ENCODE data around the gene TTN. TPM values are rescaled to one million over a fixed set of nuclear protein-coding genes. Genes with fewer than 3 reads are reported as not detected.
"Not testable (repeated sequence)": the region's sequence is repeated elsewhere in the genome, so short reads cannot be mapped to it uniquely, and the experiment has no call there.

The TTN gene
- total and polyA plus RNA-seq, 4 donors = 0.53 to 47.4 (median 19.7) TPM

GRCh38 chr2:178526256-178526655, 281.0 kb downstream of the TTN start:
- Histone ChIP-seq H3K9me3 (ENCODE audit: control insufficient read depth in 4 of 4, insufficient read depth in 3 of 4, low read length in 3 of 4) (no peaks in the 10 kb centered on the region), H3K9ac (ENCODE audit: insufficient read depth in 1 of 2, low read length in 2 of 2) (no peak overlapping the region), H3K36me3 (ENCODE audit: control insufficient read depth in 4 of 4, insufficient read depth in 4 of 4, low read length in 4 of 4) (peaks cover 0 to 32% (median 0%) of the 10 kb centered on the region in 4 donors), H3K27ac (ENCODE audit: low read depth in 1 of 2, low read length in 1 of 2) (no peak overlapping the region), H3K27me3 (ENCODE audit: control insufficient read depth in 3 of 3, insufficient read depth in 3 of 3, low read length in 2 of 3) (no peaks in the 10 kb centered on the region), H3K4me1 (ENCODE audit: control insufficient read depth in 5 of 5, insufficient read depth in 5 of 5, low read length in 5 of 5) (peaks cover 0 to 6% (median 0%) of the 10 kb centered on the region in 5 donors), H3K4me3 (no peak overlapping the region)
- 76 to 94% methylated on average over 4 of the region's 4 CpGs for WGBS, 2 donors
- no peak for TF ChIP-seq CTCF (IDR thresholded peaks at IDR 0.05; ENCODE audit: control extremely low read depth, extremely low read depth)
- no peak for ATAC-seq (ENCODE audit: insufficient read depth, low FRiP score)
- no peak for DNase-seq

GRCh38 chr2:178525460-178525859, 281.8 kb downstream of the TTN start:
- WGBS, 2 donors = 63 to 75% methylated on average over 1 of the region's 1 CpG
- not testable (repeated sequence) for H3K9ac ChIP-seq (ENCODE audit: insufficient read depth in 1 of 2, low read length in 2 of 2); H3K9me3 ChIP-seq (ENCODE audit: control insufficient read depth in 4 of 4, insufficient read depth in 3 of 4, low read length in 3 of 4); H3K27ac ChIP-seq (ENCODE audit: low read depth in 1 of 2, low read length in 1 of 2); ATAC-seq (ENCODE audit: insufficient read depth, low FRiP score); DNase-seq; H3K27me3 ChIP-seq (ENCODE audit: control insufficient read depth in 3 of 3, insufficient read depth in 3 of 3, low read length in 2 of 3); H3K4me3 ChIP-seq; H3K4me1 ChIP-seq (ENCODE audit: control insufficient read depth in 5 of 5, insufficient read depth in 5 of 5, low read length in 5 of 5)
- H3K36me3 ChIP-seq (ENCODE audit: control insufficient read depth in 4 of 4, insufficient read depth in 4 of 4, low read length in 4 of 4) = peaks cover 0 to 24% (median 0%) of the 10 kb centered on the region in 4 donors

DNA sequence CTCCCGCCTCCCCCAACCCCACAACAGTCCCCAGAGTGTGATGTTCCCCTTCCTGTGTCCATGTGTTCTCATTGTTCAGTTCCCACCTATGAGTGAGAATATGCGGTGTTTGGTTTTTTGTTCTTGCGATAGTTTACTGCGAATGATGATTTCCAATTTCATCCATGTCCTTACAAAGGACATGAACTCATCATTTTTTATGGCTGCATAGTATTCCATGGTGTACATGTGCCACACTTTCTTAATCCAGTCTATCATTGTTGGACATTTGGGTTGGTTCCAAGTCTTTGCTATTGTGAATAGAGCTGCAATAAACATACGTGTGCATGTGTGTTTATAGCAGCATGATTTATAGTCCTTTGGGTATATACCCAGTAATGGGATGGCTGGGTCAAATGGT, 282.2 kb downstream of the TTN start:
- H3K4me1 ChIP-seq (ENCODE audit: control insufficient read depth in 5 of 5, insufficient read depth in 5 of 5, low read length in 5 of 5); DNase-seq; H3K27ac ChIP-seq (ENCODE audit: low read depth in 1 of 2, low read length in 1 of 2); H3K27me3 ChIP-seq (ENCODE audit: control insufficient read depth in 3 of 3, insufficient read depth in 3 of 3, low read length in 2 of 3); H3K9ac ChIP-seq (ENCODE audit: insufficient read depth in 1 of 2, low read length in 2 of 2); ATAC-seq (ENCODE audit: insufficient read depth, low FRiP score); H3K4me3 ChIP-seq; H3K9me3 ChIP-seq (ENCODE audit: control insufficient read depth in 4 of 4, insufficient read depth in 3 of 4, low read length in 3 of 4): not testable (repeated sequence)
- H3K36me3 ChIP-seq (ENCODE audit: control insufficient read depth in 4 of 4, insufficient read depth in 4 of 4, low read length in 4 of 4) = peaks cover 0 to 20% (median 0%) of the 10 kb centered on the region in 4 donors
- WGBS, 2 donors = 72 to 85% methylated on average over 4 of the region's 5 CpGs

GRCh38 chr2:178523596-178524134, 283.6 kb downstream of the TTN start:
- H3K4me3 ChIP-seq = peak overlapping the region; percentile 50
- peaks cover 0 to 6% (median 0%) of the 10 kb centered on the region in 5 donors for H3K4me1 ChIP-seq (ENCODE audit: control insufficient read depth in 5 of 5, insufficient read depth in 5 of 5, low read length in 5 of 5)
- ATAC-seq (ENCODE audit: insufficient read depth, low FRiP score) (no peak), DNase-seq (no peak)
- peaks cover 0 to 20% (median under 1%) of the 10 kb centered on the region in 4 donors for H3K36me3 ChIP-seq (ENCODE audit: control insufficient read depth in 4 of 4, insufficient read depth in 4 of 4, low read length in 4 of 4)
- peak overlapping the region; percentile 83 to 95 for H3K9ac ChIP-seq (ENCODE audit: insufficient read depth in 1 of 2, low read length in 2 of 2)
- H3K27ac ChIP-seq (ENCODE audit: low read depth in 1 of 2, low read length in 1 of 2) = peak overlapping the region in 1 of 2 donors; percentile 83
- 30 to 31% methylated on average over 8 of the region's 8 CpGs for WGBS, 2 donors
- H3K9me3 ChIP-seq (ENCODE audit: control insufficient read depth in 4 of 4, insufficient read depth in 3 of 4, low read length in 3 of 4) = no peaks in the 10 kb centered on the region
- no peak for TF ChIP-seq CTCF (IDR thresholded peaks at IDR 0.05; ENCODE audit: control extremely low read depth, extremely low read depth)
- H3K27me3 ChIP-seq (ENCODE audit: control insufficient read depth in 3 of 3, insufficient read depth in 3 of 3, low read length in 2 of 3) = no peaks in the 10 kb centered on the region
